BJ (cell line): Measurements from ENCODE around the gene CACNB3. TPM values are rescaled to one million over a fixed set of nuclear protein-coding genes. Genes with fewer than 3 reads are reported as not detected.

ENCODE experiments used
- CTCF ChIA-PET: fragments of 350-600 bp; formaldehyde crosslinking; extraction: SDS; loops from one replicate; lab custom pipeline; 2021; ENCODE audit warnings: antibody characterized with exemption, inconsistent platforms; lab: Yijun Ruan, JAX
- POLR2A ChIA-PET: fragments of 300-600 bp; sonication (Branson Sonifier 250); formaldehyde crosslinking; extraction: SDS; loops from one replicate; lab custom pipeline; 2021; ENCODE audit warnings: antibody characterized with exemption; lab: Charles Lee
- DNase-seq: peaks from one replicate; pipeline ENCODE4 v3.0.0-alpha.2; 2011; ENCODE audit warnings: low read depth
- H3K27me3 ChIP-seq: 2 replicates; pipeline ENCODE4 v1.6.0; 2011; ENCODE audit warnings: low read length; ENCODE audit not compliant: control insufficient read depth, insufficient read depth
- H3K36me3 ChIP-seq: 2 replicates; pipeline ENCODE4 v1.5.1; 2011; ENCODE audit warnings: low read length; ENCODE audit not compliant: control insufficient read depth, insufficient read depth
- H3K4me3 ChIP-seq: 2 replicates; pipeline ENCODE4 v1.5.1; 2011; ENCODE audit warnings: low read depth, mild to moderate bottlenecking, control low read depth, low read length
- polyA plus RNA-seq: library from polyadenylated mRNA; depleted of rRNA; stranded (reverse); fragments of >200 nt; gene quantifications from 2 replicates; pipeline ENCODE4 v1.2.3, GENCODE V29; 2011
- TF ChIP-seq, protein P1 (sequence below): IDR thresholded peaks from 2 replicates; pipeline ENCODE4 v1.5.1; 2011; ENCODE audit warnings: low read depth, mild to moderate bottlenecking, control low read depth, inconsistent platforms, low read length, moderate library complexity; ENCODE audit not compliant: insufficient read depth

CACNB3 gene
- polyA plus RNA-seq, 1 experiment, result 48.2 TPM

DNA sequence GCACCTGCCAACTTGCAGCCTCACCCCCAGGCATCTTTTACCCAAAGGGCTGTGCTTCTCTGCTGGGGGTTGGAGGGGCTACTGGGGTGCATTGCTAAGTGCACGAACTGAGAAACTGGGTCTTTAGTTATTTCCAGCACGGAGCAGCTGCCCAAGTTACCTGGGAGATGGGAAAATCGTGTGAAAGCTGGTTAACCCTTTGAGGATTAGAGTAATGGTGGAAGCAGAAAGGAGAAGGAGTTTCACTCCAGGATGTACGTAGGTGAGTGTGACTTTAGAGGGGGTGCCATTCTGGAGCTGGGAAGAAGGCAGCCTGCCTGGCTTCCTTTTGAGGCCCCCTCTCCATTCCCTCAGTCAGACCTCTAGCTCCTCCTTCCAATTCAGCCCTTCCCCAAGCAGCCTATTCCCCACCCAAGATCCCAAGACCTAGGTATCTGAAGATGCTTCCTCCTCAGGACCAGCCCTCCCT, 28.4 kb upstream of the CACNB3 start:
- TF ChIP-seq, protein P1, sequence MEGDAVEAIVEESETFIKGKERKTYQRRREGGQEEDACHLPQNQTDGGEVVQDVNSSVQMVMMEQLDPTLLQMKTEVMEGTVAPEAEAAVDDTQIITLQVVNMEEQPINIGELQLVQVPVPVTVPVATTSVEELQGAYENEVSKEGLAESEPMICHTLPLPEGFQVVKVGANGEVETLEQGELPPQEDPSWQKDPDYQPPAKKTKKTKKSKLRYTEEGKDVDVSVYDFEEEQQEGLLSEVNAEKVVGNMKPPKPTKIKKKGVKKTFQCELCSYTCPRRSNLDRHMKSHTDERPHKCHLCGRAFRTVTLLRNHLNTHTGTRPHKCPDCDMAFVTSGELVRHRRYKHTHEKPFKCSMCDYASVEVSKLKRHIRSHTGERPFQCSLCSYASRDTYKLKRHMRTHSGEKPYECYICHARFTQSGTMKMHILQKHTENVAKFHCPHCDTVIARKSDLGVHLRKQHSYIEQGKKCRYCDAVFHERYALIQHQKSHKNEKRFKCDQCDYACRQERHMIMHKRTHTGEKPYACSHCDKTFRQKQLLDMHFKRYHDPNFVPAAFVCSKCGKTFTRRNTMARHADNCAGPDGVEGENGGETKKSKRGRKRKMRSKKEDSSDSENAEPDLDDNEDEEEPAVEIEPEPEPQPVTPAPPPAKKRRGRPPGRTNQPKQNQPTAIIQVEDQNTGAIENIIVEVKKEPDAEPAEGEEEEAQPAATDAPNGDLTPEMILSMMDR, result no peak
- H3K36me3 ChIP-seq, result no peaks in the 10 kb centered on the region
- peak overlapping the region; percentile 90 for H3K4me3 ChIP-seq
- POLR2A ChIA-PET, result interaction anchor here (0.6 kb wide), 1 partner anchor 25 kb away, joined by 6 read pairs; no protein-coding TSS in a partner anchor
- CTCF ChIA-PET, result interaction anchor here (1.2 to 13.2 kb wide), 2 partner anchors 24 to 36 kb away, joined by 3 to 226 read pairs; no protein-coding TSS in a partner anchor
- DNase-seq, result no peak
- no peaks in the 10 kb centered on the region for H3K27me3 ChIP-seq

DNA sequence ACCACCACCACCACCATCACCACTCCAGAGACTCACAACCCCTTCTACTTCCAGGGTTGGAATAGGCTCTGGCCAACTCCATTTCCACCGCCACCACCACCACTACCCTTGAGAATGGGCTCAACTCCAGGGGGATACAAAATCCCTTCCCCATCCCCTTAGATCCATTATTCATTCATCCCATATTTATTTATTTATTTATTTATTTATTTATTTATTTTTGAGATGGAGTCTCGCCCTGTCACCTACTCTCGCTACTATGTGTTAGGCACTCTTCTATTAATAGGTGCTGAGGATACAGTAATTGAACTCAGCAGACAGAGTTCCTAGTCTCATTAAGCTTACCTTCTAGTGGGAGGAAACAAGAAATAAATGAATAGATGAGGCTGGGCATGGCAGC, 24.6 kb upstream of the CACNB3 start:
- Histone ChIP-seq H3K36me3 (no peaks in the 10 kb centered on the region), H3K4me3 (no peak overlapping the region), H3K27me3 (no peaks in the 10 kb centered on the region)
- no peak for DNase-seq
- TF ChIP-seq, protein P1, result no peak
- ChIA-PET POLR2A (no interaction called here), CTCF (interaction anchor here (1.4 to 13.2 kb wide), 3 partner anchors 19 to 97 kb away, joined by 6 to 226 read pairs (median 78); no protein-coding TSS in a partner anchor)

DNA sequence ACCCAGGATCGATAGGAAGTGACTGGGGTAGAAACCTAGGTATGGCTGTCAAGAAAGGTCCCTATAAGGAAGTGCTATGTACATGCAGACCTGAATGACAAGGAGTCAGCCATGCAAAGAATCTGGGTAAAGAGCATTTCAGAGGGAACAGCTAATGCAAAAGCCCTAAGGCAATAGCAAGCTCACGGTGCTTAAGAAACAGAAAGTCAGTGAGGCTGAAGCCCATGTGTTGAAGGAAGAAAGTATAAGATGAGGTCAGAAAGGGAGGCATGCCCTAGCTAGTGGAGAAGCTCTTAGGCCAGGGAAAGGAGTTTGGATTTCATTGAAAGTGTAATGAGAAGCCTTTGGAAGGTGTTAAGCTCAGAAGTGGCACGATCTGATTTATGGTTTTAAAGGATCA, 23.4 kb upstream of the CACNB3 start:
- TF ChIP-seq, protein P1, result no peak
- DNase-seq, result no peak
- H3K4me3 ChIP-seq, result no peak overlapping the region
- H3K27me3 ChIP-seq, result no peaks in the 10 kb centered on the region
- ChIA-PET CTCF (interaction anchor here (0.9 to 13.2 kb wide), 14 partner anchors 10 to 254 kb away, joined by 3 to 226 read pairs (median 12); no protein-coding TSS in a partner anchor), POLR2A (no interaction called here)
- no peaks in the 10 kb centered on the region for H3K36me3 ChIP-seq

DNA sequence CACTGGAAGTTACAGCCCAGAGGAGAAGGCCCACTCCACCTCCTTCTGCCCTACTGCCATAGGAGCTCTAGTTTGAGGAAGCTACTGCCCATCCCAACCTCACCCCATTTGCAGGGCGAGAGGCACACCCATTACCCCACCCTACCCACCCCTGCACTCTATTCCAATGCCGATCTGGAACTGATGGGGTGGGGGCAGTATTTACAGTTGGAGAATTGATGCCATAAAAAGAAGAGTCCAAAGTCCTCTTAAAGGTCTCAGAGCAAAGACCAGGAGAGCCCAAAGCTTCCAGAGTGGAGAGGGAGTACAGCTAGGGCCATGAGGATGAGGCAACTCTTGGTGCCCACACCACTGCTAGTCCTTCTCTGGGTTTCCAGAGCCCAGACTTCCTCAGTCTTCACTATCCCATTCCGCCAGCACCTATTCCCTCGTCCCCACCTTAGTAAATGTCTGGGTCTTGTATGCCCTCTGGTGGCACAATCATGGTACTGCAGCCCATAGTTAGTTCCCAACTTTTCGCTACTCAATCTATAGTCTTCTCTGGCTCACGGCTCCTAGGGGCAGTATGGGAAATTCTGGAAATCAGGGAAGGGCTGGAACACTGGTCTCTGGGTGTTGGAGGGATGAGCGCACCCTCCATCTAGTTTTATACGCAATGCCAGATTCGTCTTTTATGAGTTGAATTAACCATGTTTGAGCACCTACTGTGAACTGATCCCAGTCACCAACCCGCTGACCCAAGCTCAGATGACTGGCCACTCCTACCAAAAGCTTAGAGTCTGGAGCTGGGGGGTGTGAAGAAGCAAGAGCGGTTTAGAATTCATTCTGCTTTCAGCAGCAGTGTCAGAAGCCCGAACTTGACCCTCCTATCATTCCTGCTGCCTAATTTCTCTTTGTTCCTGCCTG, 22.5 kb upstream of the CACNB3 start:
- Histone ChIP-seq H3K4me3 (no peak overlapping the region), H3K27me3 (no peaks in the 10 kb centered on the region), H3K36me3 (no peaks in the 10 kb centered on the region)
- ChIA-PET POLR2A (no interaction called here), CTCF (interaction anchor here (0.6 to 13.2 kb wide), 20 partner anchors 9 to 255 kb away, joined by 3 to 226 read pairs (median 6); no protein-coding TSS in a partner anchor)
- no peak for DNase-seq
- TF ChIP-seq, protein P1, result peak; percentile 91

DNA sequence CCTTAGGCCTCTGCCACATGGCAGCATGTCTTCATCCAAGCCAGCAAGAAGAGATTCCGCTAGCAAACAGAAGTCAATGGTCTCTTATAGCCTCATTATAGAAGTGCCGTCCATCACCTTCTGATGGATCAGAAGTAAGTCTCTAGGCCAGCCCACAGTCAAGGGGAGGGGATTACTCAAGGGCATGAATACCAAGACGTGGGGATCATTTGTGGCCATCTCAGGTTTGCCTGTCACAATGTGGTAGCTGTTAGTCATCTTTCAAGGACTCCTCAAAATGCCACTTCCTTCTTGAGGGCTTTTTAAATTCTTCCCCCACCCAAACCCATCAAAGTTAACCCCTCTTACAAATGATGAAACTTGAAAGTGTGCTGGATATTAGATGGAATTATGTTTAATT, 21.3 kb upstream of the CACNB3 start:
- TF ChIP-seq, protein P1, result no peak
- ChIA-PET CTCF (interaction anchor here (0.8 to 13.2 kb wide), 8 partner anchors 11 to 179 kb away, joined by 5 to 226 read pairs (median 16); no protein-coding TSS in a partner anchor), POLR2A (no interaction called here)
- Histone ChIP-seq H3K27me3 (no peaks in the 10 kb centered on the region), H3K36me3 (no peaks in the 10 kb centered on the region), H3K4me3 (no peak overlapping the region)
- no peak for DNase-seq
